ENCODE measurements around the gene NT5C1B.

Gene NT5C1B

GRCh38 chr2:18514526-18515461, 74.6 kb downstream of the NT5C1B start:
- no peak for DNase-seq (ENCODE audit: low read depth)

Data from CMK (cell line).